KMS-11 (cell line): ENCODE results near the gene PKP3.
"Not testable (repeated sequence)": the region's sequence is repeated elsewhere in the genome, so short reads cannot be mapped to it uniquely, and the experiment has no call there.

ENCODE experiments used
- H2AFZ ChIP-seq: fragments of 200-600 bp; sonication (generic); 2 replicates; pipeline ENCODE4 v1.6.1; 2016; ENCODE audit warnings: antibody characterized with exemption, mixed run types, low read depth
- H3K27ac ChIP-seq: fragments of 200-600 bp; sonication (generic); 2 replicates; pipeline ENCODE4 v1.6.1; 2016; ENCODE audit warnings: mild to moderate bottlenecking, mixed run types
- H3K27me3 ChIP-seq: fragments of 200-600 bp; sonication (generic); 2 replicates; pipeline ENCODE4 v1.6.1; 2017; ENCODE audit warnings: mild to moderate bottlenecking, low read depth, mixed run types, moderate library complexity; ENCODE audit not compliant: insufficient read depth
- H3K36me3 ChIP-seq: fragments of 200-600 bp; sonication (generic); 2 replicates; pipeline ENCODE4 v1.6.1; 2017; ENCODE audit warnings: mild to moderate bottlenecking, mixed run types; ENCODE audit not compliant: insufficient read depth
- H3K4me1 ChIP-seq: fragments of 200-600 bp; sonication (generic); 2 replicates; pipeline ENCODE4 v1.6.1; 2016; ENCODE audit warnings: mild to moderate bottlenecking, low read depth, mixed run types; ENCODE audit not compliant: poor library complexity, severe bottlenecking
- H3K4me2 ChIP-seq: fragments of 200-600 bp; sonication (generic); 2 replicates; pipeline ENCODE4 v1.7.0; 2016; ENCODE audit warnings: mild to moderate bottlenecking, mixed run types
- H3K4me3 ChIP-seq: fragments of 200-600 bp; sonication (generic); IDR thresholded peaks from 2 replicates; pipeline ENCODE4 v1.6.1; 2017; ENCODE audit warnings: low read depth, low read length, mixed read lengths; ENCODE audit not compliant: insufficient read depth
- H3K79me2 ChIP-seq: fragments of 200-600 bp; sonication (generic); 2 replicates; pipeline ENCODE4 v1.6.1; 2016; ENCODE audit warnings: low read depth, mixed run types; ENCODE audit not compliant: insufficient read depth
- H3K9ac ChIP-seq: fragments of 200-600 bp; sonication (generic); 2 replicates; pipeline ENCODE4 v1.6.1; 2016; ENCODE audit warnings: mild to moderate bottlenecking, mixed run types
- H4K20me1 ChIP-seq: fragments of 200-600 bp; sonication (generic); 2 replicates; pipeline ENCODE4 v1.6.1; 2016; ENCODE audit warnings: mild to moderate bottlenecking, mixed run types; ENCODE audit not compliant: insufficient read depth
- TF ChIP-seq, protein P1 (sequence below): fragments of 200-600 bp; sonication (generic); conservative IDR thresholded peaks from 2 replicates; pipeline ENCODE4 v1.6.1; 2017; ENCODE audit warnings: low read depth, mild to moderate bottlenecking, antibody characterized with exemption, low read length, moderate library complexity, mixed read lengths

Gene PKP3

DNA sequence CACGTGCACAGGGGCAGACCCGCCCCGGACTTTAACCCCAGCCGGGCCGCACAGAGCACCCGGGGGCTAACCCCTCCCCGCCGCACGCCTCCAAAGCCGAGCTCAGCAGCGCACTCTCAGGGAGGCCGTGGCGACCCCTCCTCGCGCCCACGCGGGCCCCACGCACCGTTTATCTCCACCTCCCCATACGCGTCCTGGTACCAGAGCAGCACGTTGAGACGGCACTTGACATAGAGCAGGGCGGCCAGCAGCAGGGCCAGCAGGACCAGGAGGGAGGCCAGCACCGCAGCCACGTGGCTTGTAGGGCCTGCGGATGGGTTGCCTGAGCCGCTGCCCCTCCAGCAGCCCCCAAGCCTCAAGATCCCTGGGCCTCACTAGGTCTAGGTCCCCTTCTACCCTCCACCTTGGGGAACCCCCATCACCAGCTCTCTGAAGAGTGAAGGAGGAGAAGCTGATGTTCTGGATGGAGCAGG, 13.7 kb downstream of the PKP3 start:
- H3K4me3 ChIP-seq = no peak overlapping the region
- no peak overlapping the region for H3K4me2 ChIP-seq
- no peaks in the 10 kb centered on the region for H3K36me3 ChIP-seq
- no peaks in the 10 kb centered on the region for H4K20me1 ChIP-seq
- no peak overlapping the region for H3K27ac ChIP-seq
- no peak overlapping the region for H3K9ac ChIP-seq
- TF ChIP-seq, protein P1, sequence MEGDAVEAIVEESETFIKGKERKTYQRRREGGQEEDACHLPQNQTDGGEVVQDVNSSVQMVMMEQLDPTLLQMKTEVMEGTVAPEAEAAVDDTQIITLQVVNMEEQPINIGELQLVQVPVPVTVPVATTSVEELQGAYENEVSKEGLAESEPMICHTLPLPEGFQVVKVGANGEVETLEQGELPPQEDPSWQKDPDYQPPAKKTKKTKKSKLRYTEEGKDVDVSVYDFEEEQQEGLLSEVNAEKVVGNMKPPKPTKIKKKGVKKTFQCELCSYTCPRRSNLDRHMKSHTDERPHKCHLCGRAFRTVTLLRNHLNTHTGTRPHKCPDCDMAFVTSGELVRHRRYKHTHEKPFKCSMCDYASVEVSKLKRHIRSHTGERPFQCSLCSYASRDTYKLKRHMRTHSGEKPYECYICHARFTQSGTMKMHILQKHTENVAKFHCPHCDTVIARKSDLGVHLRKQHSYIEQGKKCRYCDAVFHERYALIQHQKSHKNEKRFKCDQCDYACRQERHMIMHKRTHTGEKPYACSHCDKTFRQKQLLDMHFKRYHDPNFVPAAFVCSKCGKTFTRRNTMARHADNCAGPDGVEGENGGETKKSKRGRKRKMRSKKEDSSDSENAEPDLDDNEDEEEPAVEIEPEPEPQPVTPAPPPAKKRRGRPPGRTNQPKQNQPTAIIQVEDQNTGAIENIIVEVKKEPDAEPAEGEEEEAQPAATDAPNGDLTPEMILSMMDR = no peak
- peaks cover 13% of the 10 kb centered on the region for H3K27me3 ChIP-seq
- peaks cover 4% of the 10 kb centered on the region for H3K4me1 ChIP-seq
- no peak overlapping the region for H2AFZ ChIP-seq
- H3K79me2 ChIP-seq = no peaks in the 10 kb centered on the region

DNA sequence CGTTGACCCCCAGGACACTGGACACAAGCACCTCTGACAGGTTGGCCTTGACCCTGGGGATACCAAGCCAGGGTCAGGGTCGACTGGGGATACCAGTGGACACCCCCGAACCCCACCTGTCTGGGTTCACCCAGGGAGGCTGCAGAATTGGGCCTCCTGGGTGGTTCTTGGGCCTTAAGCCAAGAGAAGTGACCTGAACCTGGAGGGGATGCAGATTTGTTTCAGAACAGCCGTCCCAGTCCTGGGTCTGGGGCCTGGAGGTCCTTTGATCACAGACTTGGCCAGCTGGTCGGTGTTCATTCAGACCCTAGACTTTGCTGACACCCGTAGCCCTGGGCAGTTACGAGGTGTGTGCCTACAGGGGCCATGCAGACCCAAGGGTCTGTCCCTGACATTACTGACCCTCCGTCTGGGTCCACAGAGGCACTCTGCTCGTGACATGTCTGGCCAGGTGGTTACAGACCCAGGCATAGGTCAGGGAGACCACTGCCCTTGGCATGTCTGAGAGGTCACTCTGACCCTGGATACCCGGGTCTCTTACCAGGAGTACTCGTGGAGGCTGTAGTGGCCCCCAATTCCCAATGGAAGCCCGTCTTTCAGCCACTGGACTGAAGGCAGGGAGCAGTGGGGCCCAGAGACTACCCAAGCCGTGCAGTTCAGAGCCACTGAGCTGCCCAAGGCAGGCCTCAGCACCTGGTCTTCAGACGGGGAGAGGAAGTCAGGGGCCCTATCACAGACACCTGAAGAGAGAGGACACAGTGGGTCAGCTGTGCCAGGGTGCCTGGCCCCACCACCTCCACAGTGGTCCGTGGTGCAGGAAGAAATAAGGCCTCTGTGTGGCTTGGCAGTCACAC, 14.4 kb downstream of the PKP3 start:
- no peaks in the 10 kb centered on the region for H3K79me2 ChIP-seq
- no peaks in the 10 kb centered on the region for H3K36me3 ChIP-seq
- peaks cover 19% of the 10 kb centered on the region for H3K27me3 ChIP-seq
- no peak overlapping the region for H3K4me2 ChIP-seq
- H4K20me1 ChIP-seq = no peaks in the 10 kb centered on the region
- TF ChIP-seq, protein P1 = no peak
- H2AFZ ChIP-seq = no peak overlapping the region
- no peak overlapping the region for H3K27ac ChIP-seq
- H3K4me3 ChIP-seq = no peak overlapping the region
- peaks cover 4% of the 10 kb centered on the region for H3K4me1 ChIP-seq
- H3K9ac ChIP-seq = no peak overlapping the region

DNA sequence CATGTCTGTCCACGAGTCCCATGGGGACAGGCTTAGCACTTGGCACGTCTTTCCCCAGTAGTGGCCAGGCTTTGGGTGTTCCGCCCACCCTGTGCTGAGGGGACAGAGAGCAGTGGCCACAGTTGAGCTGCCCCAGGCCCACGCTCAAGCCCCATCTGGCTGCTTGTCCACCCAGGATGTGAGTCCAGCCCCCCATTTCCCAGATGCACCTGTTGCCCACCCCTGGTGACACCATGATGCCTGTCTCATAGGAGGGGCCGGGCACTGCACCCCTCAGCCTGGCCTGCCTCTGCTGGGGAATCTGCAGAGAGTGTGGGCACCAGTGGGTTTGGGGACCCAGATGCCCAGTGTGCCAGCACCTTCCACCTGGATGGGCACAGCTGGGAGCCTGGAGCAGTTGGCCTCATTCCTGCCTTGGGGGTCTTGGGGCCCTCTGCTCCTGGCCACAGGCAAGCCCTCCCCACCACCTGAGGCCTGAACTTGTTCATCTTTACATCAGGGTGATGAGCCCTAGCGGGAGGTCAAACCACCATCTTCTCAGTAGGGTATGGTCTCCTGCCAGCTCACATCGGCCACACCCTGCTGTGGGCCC, 15.1 kb downstream of the PKP3 start:
- H3K9ac ChIP-seq = no peak overlapping the region
- no peaks in the 10 kb centered on the region for H3K36me3 ChIP-seq
- TF ChIP-seq, protein P1 = no peak
- no peak overlapping the region for H3K4me3 ChIP-seq
- H4K20me1 ChIP-seq = no peaks in the 10 kb centered on the region
- no peaks in the 10 kb centered on the region for H3K79me2 ChIP-seq
- no peak overlapping the region for H3K4me2 ChIP-seq
- H3K4me1 ChIP-seq = peaks cover 4% of the 10 kb centered on the region
- H3K27me3 ChIP-seq = peaks cover 19% of the 10 kb centered on the region
- no peak overlapping the region for H2AFZ ChIP-seq
- no peak overlapping the region for H3K27ac ChIP-seq

DNA sequence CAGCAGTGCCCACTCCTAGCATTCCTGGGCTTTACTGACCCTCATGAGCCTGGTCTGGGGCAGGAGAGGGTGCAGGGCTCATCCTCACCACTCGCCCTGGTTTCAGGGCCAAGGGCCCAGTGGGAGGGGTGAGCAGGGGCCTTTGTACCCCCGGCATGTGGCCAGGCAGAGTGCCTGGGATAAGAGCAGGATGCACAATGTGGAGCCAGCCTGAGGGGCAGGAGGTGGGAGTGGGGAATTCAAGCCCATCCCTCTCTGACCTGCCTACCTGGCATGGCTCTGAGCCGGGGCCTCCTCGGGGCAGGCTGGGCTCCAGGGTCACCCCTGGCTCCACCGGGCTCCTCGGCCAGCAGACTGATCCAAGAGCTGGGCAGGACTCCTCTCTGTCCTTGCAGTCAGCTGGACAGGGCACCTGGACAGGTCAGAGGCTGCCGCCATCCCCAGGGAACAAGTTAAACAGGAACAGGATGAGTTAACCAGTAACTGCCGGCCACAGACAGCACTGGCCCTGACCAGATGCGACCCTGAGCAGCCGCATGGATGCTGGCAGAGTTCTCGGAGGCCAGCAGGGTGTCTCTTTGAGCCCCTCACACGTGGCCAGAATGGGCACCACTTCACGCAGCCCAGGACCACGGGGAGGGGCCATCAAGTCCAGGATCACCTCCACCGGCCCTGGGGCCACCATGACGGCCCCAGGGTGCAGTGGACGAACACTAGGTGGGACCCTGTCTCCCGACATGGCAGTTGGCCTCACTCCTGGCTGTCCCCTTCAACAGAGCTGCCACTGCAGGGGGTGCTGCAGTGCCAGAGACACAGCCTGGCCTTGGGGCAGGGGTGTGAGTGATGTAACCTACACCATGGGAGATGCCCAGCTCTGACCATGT, 15.8 kb downstream of the PKP3 start:
- Histone ChIP-seq H2AFZ (no peak overlapping the region), H3K9ac (no peak overlapping the region), H3K79me2 (no peaks in the 10 kb centered on the region), H4K20me1 (no peaks in the 10 kb centered on the region), H3K4me2 (no peak overlapping the region), H3K4me3 (no peak overlapping the region), H3K36me3 (no peaks in the 10 kb centered on the region), H3K4me1 (peaks cover 4% of the 10 kb centered on the region), H3K27me3 (peaks cover 26% of the 10 kb centered on the region), H3K27ac (no peak overlapping the region)
- TF ChIP-seq, protein P1 = no peak

DNA sequence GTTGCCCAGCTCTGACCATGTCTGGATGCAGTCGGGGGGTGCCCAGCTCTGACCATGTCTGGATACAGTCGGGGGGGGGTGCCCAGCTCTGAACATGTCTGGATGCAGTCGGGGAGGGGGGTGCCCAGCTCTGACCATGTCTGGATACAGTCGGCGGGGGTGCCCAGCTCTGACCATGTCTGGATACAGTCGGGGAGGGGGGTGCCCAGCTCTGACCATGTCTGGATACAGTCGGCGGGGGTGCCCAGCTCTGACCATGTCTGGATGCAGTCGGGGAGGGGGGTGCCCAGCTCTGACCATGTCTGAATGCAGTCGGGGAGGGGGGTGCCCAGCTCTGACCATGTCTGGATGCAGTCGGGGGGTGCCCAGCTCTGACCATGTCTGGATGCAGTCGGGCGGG, 16.7 kb downstream of the PKP3 start:
- not testable (repeated sequence) for H2AFZ ChIP-seq, H3K9ac ChIP-seq, H4K20me1 ChIP-seq, H3K4me2 ChIP-seq, H3K4me1 ChIP-seq, H3K4me3 ChIP-seq, H3K36me3 ChIP-seq, H3K79me2 ChIP-seq, H3K27ac ChIP-seq
- H3K27me3 ChIP-seq = peaks cover 30% of the 10 kb centered on the region

DNA sequence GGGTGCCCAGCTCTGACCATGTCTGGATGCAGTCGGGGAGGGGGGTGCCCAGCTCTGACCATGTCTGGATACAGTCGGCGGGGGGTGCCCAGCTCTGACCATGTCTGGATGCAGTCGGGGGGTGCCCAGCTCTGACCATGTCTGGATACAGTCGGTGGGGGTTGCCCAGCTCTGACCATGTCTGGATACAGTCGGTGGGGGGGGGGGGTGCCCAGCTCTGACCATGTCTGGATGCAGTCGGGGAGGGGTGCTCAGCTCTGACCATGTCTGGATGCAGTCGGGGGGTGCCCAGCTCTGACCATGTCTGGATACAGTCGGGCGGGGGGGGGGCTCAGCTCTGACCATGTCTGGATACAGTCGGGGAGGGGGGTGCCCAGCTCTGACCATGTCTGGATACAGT, 17.5 kb downstream of the PKP3 start:
- H3K9ac ChIP-seq, H2AFZ ChIP-seq, H3K79me2 ChIP-seq: not testable (repeated sequence)

More for the DNA sequence above, 17.5 kb downstream of the PKP3 start:
- H3K27me3 ChIP-seq = peaks cover 38% of the 10 kb centered on the region
- not testable (repeated sequence) for H3K27ac ChIP-seq, H4K20me1 ChIP-seq, H3K4me3 ChIP-seq, H3K36me3 ChIP-seq, H3K4me2 ChIP-seq, H3K4me1 ChIP-seq
